Body of pancreas (tissue), 4 donors: Measurements from ENCODE around the gene CACNA1C.

Experiments used
- CTCF ChIP-seq, 7 experiments: fragments of 450-650 bp in 4 of 7; fragments of 200-600 bp in 3 of 7; sonication (generic) in 3 of 7; IDR thresholded peaks; one replicate each; pipeline ENCODE4 v1.5.1; 2016 to 2019; ENCODE audit warnings: antibody characterized with exemption in 7 of 7
- POLR2A ChIP-seq, 3 donors: fragments of 450-650 bp; IDR thresholded peaks; one replicate each; pipeline ENCODE4 v1.6.1; 2016; ENCODE audit warnings: antibody characterized with exemption in 3 of 3, mild to moderate bottlenecking in 2 of 3

DNA sequence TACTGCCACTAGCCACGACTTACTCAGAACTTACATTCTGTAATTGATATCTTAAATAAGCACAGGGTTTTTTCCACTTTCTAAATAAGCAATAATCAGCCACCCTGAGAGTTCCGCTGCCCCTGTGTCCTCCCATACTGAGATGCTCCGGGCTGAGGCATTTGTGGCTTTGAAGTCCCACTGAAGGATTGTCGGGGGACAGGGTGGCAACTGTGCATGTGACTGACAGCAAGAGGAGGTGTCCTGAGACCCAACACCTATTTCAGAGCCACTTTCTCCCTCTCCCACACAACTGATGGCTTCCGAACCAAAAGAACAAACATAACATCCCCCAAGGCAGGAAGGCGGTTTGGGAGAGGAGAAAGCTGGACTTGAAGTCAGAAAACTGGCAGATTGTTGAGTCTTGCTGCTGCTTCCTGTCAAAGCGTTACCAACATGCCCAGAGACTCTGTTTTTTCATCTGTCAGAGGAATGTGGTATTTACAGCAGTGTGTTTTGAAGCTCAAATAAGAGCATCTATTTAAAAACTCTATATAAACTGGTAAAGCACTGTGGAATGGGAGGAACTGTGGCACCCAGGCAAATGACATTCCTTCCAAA, 584.1 kb downstream of the CACNA1C start:
- TF ChIP-seq CTCF (IDR thresholded peaks at IDR 0.05) (no peak), POLR2A (IDR thresholded peaks at IDR 0.05) (no peak)
